Measurements from ENCODE around the gene JMJD7.

Gene JMJD7

DNA sequence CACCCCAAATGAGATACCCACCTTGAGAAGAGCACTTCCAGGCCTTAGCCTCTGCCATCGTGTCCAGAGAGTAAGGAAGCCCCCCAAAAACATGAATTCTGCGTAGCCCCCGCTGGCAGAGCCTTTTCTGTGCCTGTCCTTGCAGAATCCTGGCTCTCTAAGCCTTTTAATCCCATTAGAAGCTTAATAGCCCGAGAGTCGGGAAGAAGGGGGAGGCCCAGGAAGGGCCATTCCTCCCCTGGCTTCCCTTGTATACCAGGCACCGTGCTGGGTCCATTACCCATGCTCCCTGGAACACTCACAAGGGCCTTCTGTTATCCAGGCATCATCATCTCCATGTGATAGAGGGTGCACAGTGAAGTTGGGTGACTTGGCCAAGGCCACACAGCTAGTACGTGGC lies 58.8 kb downstream of the JMJD7 start:
- no peak for DNase-seq

DNA sequence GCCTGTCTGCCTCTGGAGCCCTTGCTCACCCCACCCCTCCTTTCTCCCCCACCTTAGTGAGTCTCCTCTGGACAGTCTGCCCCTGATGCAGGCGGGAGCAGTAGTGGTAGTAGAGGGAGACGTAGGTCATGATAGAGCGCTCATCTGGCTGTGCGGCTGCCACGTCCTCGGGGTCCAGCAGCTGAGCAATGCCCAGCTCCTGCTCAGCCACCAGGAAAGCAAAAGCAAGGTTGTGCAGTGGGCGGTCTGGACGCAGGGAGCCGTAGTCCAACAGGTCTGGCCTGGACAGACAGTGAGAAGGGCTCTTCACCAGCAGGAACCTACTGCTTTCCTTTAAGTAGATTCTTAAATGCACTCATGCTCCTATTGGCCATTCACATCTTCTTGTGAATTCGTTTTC lies 59.3 kb downstream of the JMJD7 start:
- DNase-seq, result no peak

All from stimulated activated CD4-positive, alpha-beta T cell treated with anti-CD3 and anti-CD28 coated beads, Interleukin-2, amount 100 ng/mL, for 24 hours (primary cell).